GM19099 (cell line): Measurements from ENCODE around the gene AFAP1L1.

ENCODE experiments used
- POLR2A ChIP-seq: IDR thresholded peaks from 3 replicates; pipeline ENCODE4 v1.6.1; 2011; ENCODE audit warnings: low read depth; ENCODE audit not compliant: insufficient read length; ENCODE audit errors: extremely low read depth

AFAP1L1 gene

GRCh38 chr5:149358294-149358651, 86.6 kb downstream of the AFAP1L1 start:
- TF ChIP-seq POLR2A = no peak

GRCh38 chr5:149358868-149359495, 87.3 kb downstream of the AFAP1L1 start:
- no peak for TF ChIP-seq POLR2A

- TF ChIP-seq POLR2A = no peak
These were observed 88.6 kb downstream of the AFAP1L1 start for GRCh38 chr5:149360272-149360671.

GRCh38 chr5:149362541-149362940, 90.9 kb downstream of the AFAP1L1 start:
- TF ChIP-seq POLR2A = no peak

GRCh38 chr5:149363358-149363757, 91.7 kb downstream of the AFAP1L1 start:
- TF ChIP-seq POLR2A = no peak

- no peak for TF ChIP-seq POLR2A
These were observed 92.3 kb downstream of the AFAP1L1 start for GRCh38 chr5:149363936-149364335.

GRCh38 chr5:149364719-149365118, 93.1 kb downstream of the AFAP1L1 start:
- no peak for TF ChIP-seq POLR2A

GRCh38 chr5:149365418-149365817, 93.8 kb downstream of the AFAP1L1 start:
- no peak for TF ChIP-seq POLR2A

- TF ChIP-seq POLR2A = no peak
These were observed 94.6 kb downstream of the AFAP1L1 start for GRCh38 chr5:149366169-149366729.

GRCh38 chr5:149367249-149367971, 95.8 kb downstream of the AFAP1L1 start:
- no peak for TF ChIP-seq POLR2A

- TF ChIP-seq POLR2A = no peak
These were observed 96.5 kb downstream of the AFAP1L1 start for GRCh38 chr5:149367972-149368645.

- no peak for TF ChIP-seq POLR2A
These were observed 99.2 kb downstream of the AFAP1L1 start for GRCh38 chr5:149370878-149371277.

- TF ChIP-seq POLR2A = no peak
These were observed 99.8 kb downstream of the AFAP1L1 start for GRCh38 chr5:149371296-149371962.

GRCh38 chr5:149372076-149372795, 100.6 kb downstream of the AFAP1L1 start:
- no peak for TF ChIP-seq POLR2A

GRCh38 chr5:149372932-149373331, 101.3 kb downstream of the AFAP1L1 start:
- TF ChIP-seq POLR2A = no peak

- no peak for TF ChIP-seq POLR2A
These were observed 102.6 kb downstream of the AFAP1L1 start for GRCh38 chr5:149374303-149374702.
